GM19238 (cell line): ENCODE data around the gene SRR.

ENCODE experiments used
- DNase-seq: peaks from one replicate; pipeline ENCODE4 v3.0.0; 2011; ENCODE audit warnings: low spot score; ENCODE audit not compliant: insufficient read length

The SRR gene

GRCh38 chr17:2371183-2372130, 67.7 kb downstream of the SRR start:
- DNase-seq: no peak

- no peak for DNase-seq
Observed at GRCh38 chr17:2372180-2372579, 68.4 kb downstream of the SRR start.

- no peak for DNase-seq
Observed at GRCh38 chr17:2372681-2373080, 68.9 kb downstream of the SRR start.

- no peak for DNase-seq
Observed at GRCh38 chr17:2373179-2373578, 69.4 kb downstream of the SRR start.
